Raji (cell line): ENCODE data around the gene PRTN3.

Experiments used
- POLR2A ChIP-seq: IDR thresholded peaks from 2 replicates; pipeline ENCODE4 v1.6.1; 2011; ENCODE audit warnings: low read depth, low read length, control low read depth; ENCODE audit not compliant: insufficient read depth

The PRTN3 gene

DNA sequence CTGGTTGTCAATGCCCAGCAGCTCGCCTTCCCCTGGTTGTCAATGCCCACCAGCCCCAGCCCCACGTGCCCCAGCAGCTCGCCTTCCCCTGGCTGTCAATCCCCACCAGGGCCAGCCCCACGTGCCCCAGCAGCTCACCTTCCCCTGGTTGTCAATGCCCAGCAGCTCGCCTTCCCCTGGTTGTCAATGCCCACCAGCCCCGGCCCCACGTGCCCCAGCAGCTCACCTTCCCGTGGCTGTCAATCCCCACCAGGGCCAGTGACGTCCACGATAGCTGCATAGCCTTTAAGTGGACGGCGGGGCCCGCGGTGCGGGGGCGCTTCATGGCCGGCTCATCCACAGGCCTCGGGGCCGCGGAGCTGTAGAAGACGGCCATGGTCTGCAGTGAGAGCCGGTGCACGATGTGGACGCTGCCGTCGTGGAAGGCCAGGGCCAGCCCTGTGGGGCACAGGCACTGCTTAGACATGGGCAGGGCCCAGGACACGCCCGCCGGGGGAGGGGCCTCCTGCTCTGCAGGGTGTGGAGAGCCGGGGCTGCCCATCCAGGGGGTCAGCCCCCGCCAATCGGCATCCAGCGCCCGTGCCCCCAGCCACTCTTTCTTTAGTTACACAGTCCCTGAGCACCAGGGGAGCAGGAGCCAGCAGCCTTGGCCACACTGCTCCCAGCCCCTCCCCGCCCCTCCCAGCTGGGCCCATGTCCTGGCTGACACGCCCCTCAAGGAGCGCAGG is 39.1 kb downstream of the PRTN3 start:
- TF ChIP-seq POLR2A = no peak

DNA sequence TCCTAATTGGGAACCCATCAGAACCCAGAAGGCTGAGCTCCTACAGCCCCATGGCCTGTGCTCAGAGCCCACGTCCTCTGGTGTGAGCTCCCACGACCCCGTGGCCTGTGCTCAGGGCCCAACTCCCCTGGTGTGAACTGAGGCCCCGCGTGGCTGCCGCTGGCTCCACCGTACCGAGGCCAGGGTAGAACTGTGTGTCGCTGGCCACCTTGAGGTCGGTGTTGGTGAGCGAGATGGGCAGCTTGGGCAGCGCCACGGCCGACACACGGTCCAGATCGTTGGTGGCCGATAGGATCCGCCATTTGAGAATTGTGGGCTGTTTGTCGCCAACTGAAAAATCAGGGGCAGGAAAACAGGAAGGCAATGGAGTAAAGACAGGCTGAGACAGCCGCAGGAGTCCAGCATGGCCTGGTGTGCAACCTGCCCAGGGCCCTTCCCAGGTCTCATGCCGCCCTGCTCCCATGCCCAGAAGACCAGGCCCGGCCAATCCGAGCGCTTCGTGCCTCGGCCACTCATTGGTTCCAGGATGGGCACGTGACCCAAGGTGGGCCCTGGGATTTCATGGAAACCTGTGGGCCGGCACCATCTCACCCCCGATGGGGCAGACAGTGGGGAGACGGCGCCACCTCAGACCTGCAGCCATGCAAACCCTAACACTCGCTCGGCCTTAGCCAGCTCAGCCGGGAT is 40.7 kb downstream of the PRTN3 start:
- no peak for TF ChIP-seq POLR2A

DNA sequence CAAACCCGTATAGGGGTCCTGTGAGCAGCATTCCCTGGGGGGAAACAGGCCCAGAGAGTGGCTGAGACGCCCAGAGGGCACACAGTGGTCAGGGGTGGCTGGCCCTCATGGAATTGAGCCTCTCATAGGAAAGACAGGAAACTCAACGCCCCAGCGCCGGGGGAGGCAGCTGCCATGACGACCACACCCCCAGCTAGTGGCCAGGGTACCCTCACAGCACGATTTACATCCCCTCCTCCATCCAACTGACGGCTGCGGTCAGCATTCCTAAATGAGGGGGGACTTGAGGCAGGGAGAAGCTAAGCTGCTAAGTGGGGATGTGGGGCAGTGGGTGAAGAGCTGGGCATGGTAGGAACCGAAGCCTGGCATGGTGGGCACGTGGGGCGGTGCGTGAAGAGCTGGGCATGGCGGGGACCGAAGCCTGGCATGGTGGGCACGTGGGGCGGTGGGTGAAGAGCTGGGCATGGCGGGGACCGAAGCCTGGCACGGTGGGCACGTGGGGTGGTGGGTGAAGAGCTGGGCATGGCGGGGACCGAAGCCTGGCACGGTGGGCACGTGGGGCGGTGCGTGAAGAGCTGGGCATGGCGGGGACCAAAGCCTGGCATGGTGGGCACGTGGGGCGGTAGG is 42.2 kb downstream of the PRTN3 start:
- TF ChIP-seq POLR2A = no peak

DNA sequence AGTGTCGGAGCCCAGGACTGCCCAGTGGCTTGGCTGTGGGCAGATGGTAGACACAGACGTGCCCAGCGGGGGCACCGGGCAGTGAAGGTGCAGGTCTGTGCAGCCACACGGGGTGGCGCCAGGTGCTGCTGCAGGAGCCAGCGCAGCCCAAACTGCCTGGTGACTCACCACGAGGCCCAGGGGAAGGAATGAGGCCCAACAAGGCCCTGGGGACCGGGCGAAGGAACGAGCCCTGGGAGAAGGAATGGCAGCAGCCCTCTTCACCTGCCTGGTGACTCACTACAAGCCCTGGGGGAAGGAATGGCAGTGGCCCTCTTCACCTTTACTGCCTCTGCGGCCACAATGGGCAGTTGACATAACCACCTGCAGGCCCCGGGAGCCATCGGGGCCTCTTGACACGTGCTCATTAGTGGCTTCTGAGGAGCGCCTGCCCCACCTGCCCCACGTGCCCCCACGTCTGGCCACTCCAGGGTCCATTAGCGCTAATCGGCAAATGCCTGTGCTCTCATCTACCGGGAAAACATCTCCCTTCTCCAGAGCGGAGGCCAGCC is 42.9 kb downstream of the PRTN3 start:
- TF ChIP-seq POLR2A = no peak

DNA sequence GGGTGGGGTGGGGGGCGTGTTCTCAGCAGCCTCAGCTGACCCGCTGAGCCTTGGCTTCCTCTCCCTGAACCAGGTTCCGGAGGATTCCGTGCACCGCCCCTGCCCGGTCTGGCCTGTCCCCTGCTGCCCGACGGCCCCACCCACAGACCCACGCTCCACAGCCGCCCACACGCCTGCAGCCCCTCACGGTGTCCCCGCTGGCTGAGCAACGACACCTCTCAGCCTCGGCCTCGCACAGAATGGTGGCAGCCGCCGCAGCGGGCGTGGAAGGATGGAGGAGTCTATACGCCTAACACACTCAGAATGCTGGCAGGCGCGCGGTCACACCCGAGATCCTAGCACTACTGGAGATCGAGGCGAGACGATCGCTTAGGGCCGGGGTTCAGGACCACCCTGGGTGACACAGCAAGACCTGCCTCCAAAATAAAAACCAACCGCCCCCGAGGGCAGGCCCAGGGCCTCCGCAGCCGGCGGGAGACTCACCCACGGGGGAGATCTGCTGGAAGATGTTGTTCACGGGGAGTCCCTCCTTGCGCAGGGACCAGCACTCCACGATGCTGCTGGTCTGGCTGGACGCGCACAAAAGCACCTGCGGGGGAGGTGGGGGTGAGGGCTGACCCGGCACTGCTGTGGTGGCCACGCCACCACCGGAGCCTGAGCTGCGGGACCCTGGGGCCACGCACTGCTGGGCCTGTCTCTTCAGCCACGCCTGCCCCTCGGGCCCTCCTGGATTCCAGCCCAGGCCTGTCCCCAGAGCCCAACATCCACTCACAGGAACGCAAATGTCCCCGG is 43.8 kb downstream of the PRTN3 start:
- TF ChIP-seq POLR2A = no peak

DNA sequence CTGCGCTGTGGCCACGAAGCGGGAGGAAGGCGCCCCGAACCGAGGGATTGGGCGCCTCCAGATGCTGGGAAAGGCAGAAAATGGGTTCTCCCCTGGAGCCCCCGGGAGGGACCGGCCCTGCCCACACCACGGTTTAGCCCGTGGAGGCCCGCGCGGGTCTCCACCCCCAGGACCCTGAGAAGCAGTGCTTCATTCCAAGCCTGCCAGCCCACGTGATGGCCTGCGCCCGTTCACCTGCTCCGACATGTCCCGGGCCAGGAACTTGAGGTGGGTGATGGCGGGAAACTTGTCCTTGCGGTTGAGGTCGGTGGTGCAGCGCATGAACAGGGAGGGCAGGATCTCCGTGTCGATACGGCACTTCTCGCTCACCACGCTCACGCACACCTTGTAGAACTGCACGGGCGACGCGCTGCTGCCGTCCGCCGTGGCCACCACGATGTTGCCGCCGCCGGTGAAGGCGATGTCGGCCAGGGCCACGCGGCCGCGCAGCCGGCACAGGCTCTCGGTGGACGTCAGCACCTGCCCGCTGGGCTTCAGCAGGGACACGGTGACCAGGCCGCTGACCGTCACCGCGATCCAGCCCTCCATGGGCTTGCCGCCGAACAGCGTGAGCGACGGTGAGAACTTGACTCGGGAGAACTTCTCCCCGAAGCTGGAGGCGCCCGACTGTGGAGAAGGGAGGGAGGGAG is 44.9 kb downstream of the PRTN3 start:
- TF ChIP-seq POLR2A = no peak

DNA sequence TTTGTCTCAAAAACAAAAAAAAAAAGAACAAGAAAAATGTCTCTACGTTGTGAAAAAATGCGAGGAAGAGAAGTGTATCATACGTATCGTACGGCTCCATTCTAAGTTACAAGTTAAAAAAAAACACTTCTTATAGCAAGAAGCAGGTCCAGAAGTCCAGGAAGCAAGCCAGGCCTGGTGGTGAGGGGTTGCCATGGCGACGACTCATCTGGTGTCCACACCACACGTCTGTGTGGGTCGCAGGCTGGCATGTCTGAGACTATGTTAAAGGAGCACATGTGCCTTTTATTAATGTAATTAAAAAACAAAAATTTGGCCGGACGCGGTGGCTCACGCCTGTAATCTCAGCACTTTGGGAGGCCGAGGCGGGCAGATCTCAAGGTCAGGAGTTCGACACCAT is 46.3 kb downstream of the PRTN3 start:
- TF ChIP-seq POLR2A = no peak

DNA sequence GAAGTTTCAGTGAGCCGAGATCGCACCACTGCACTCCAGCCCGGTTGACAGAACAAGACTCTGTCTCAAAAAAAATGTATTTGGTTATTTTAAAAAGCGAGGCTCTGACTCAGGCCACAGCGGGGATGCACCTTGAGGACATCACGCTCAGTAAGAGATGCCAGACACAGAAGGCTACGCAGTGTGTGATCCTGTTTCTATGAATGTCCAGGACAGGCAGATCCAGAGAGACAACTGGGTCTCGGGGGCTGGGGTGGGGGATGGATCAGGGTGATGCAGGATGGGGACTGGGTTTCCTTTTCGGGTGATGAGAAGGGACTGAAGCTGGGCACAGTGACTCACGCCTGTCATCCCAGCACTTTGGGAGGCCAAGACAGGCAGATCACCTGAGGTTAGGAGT is 46.8 kb downstream of the PRTN3 start:
- no peak for TF ChIP-seq POLR2A

DNA sequence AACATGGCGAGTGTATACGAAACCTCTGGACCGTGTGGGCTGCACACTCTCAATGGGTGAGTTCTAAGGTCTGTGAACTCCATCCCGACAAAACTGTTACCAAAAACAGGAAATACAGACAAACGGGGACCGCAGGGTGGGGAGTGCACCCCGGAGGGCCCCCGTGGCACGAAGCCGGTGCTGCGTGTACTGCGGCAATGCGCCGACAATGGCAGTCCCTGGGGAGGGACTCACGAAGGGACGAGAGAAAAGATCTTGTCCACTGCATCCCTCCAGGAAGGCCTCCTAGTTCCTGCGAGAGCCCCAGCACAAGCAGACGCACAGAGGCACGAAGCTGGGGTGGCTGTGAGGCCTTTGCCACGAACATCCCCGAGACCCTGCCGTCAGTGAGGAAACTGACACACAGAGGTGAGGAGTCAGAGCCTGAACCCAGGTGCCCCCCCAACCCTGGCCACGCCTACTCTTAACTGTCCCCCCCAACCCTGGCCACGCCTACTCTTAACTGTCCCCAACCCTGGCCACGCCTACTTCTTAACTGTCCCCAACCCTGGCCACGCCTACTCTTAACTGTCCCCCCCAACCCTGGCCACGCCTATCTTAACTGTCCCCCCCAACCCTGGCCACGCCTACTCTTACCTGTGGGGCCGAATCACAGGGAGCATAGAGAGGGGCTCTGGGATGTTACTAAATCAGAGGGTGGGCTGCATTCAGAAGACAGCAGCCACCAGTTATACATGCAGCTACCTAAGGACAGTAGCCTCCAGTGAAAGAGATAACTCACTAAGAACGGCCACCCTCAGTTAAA is 48.0 kb downstream of the PRTN3 start:
- TF ChIP-seq POLR2A = no peak

DNA sequence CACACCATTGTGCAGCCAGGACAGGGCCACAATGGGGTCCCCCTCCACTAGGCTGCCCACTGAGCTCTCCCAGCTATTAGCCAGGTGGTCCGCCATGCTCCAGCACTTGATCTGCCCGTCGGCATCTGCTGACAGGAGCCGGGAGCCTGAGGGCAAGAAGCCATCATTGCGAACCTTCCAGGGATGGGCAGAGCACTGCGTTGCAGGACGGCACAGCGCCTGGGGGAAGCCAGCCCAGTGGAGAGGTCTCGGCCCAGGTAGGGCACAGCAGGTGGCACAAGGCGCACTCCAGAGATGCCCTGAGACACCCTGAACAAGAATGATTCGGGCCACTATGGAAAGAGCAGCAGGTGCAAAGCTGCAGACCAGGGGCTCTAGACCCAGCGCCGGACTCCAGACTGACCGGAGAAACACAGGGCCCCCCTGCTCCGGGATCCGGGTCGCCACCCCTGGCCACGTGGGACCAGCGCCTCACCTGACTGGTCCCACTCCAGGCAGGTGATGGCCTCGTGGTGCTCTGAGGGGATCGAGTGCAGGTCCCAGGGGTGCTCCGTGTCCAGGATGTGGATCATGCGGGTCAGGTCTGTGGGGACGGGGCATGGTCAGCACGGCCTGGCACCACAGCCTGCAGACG is 49.0 kb downstream of the PRTN3 start:
- TF ChIP-seq POLR2A = no peak

DNA sequence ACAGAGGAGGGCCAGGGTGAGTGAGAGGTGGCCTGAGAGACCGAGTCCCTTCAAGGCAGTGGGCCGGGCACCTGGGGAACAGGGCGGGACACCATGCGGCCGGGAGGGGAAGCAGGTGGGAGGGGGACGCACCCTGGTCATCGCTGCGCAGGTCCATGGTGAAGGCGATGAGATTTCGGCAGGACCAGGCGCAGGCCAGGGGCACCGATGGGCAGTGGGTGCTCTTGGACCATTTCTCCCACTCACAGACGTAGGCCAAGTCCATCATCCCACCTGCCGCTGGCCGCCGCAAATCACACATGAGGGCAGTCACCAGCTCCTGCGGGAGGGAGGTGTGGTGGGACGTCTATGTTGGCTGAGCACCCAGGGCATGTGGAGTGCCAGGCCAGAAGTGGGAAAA is 50.0 kb downstream of the PRTN3 start:
- no peak for TF ChIP-seq POLR2A

DNA sequence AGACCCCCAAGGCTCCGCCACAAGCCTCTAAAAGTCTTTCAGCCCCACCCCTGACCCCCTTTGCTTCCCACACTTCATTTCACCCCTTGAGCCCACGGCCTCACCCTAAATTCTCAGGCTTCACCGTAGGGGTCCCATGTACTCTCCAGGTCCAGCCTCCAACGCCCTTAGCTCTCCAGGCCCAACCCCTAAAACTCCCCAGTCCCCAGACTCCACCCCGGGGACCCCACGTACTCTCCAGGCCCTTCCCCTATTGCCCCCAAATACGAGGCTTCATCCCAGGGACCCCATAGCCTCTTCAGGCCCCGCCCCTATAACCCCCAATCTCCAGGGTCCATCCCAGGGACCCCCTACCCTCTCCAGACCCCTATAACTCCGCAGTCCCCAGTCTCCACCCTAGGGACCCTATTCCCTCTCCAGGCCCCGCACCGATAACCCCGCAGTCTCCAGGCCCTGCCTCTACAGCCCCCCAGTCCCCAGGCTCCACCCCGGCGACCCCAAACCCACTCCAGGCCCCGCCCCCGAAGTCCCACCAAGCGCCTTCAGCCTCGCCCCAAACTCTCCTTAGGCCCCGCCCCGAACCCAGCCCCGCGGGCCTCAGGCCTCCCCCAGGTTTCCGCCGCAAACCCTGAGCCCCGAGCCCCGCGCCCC is 51.6 kb downstream of the PRTN3 start:
- no peak for TF ChIP-seq POLR2A

DNA sequence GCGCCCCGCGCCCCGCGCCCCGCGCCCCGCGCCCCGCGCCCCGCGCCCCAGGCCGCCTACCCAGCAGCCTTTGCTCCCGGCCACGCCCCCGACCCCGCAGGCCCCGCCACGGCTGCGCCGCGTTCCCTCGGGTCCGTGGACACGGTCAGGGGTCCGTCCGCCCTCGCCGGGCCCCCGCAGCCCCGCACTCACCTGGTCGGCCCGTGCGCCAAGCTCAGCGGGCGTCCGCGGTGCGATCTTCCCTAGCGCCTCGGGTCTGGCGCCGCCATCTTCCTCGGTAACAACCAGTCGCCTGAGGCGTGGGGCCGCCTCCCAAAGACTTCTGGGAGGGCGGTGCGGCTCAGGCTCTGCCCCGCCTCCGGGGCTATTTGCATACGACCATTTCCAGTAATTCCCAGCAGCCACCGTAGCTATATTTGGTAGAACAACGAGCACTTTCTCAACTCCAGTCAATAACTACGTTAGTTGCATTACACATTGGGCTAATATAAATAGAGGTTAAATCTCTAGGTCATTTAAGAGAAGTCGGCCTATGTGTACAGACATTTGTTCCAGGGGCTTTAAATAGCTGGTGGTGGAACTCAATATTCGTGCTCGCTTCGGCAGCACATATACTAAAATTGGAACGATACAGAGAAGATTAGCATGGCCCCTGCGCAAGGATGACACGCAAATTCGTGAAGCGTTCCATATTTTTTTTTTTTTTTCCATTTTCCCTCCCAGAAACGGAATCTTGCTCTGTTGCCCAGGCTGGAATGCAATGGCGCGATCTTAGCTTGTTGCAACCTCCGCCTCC is 52.3 kb downstream of the PRTN3 start, which contains the start of the genes MED16 and RNU6-9:
MED16 (minus strand) TSS at position 294 of the 796 bp plus-strand sequence. CDS start 2,056 bp downstream, outside the sequence.
RNU6-9 (plus strand) TSS at position 591 of the 796 bp plus-strand sequence.
- TF ChIP-seq POLR2A = peak; percentile 82
